Stimulated activated CD4-positive, alpha-beta T cell treated with anti-CD3 and anti-CD28 coated beads, Interleukin-2, amount 100 ng/mL, for 48 hours (primary cell): Measurements from ENCODE around the gene CCDC159.

Experiments used
- DNase-seq, 2 donors: peaks; one replicate each; pipeline ENCODE4 v3.0.0-alpha.2; 2020

Gene CCDC159

GRCh38 chr19:11399667-11400066 lies 53.3 kb downstream of the CCDC159 start:
- DNase-seq = no peak

GRCh38 chr19:11400798-11401197 lies 54.5 kb downstream of the CCDC159 start:
- DNase-seq = no peak

GRCh38 chr19:11401808-11402543 lies 55.7 kb downstream of the CCDC159 start:
- no peak for DNase-seq
